H9 (cell line): ENCODE measurements around the gene SYNE3. TPM values are rescaled to one million over a fixed set of nuclear protein-coding genes. Genes with fewer than 3 reads are reported as not detected.

ENCODE experiments used
- DNase-seq: peaks from one replicate; pipeline ENCODE4 v3.0.0-alpha.2; 2017
- H2AFZ ChIP-seq: one replicate; pipeline ENCODE4 v1.6.1; 2013; ENCODE audit warnings: mild to moderate bottlenecking, low read length, control low read depth, moderate library complexity
- H2AK5ac ChIP-seq: 2 replicates; pipeline ENCODE4 v1.6.1; 2013; ENCODE audit warnings: low read length, control low read depth, mixed read lengths; ENCODE audit not compliant: insufficient read length
- H2BK120ac ChIP-seq: one replicate; pipeline ENCODE4 v1.6.1; 2013; ENCODE audit warnings: low read depth, mild to moderate bottlenecking, low read length, control low read depth, inconsistent platforms; ENCODE audit not compliant: poor library complexity, severe bottlenecking
- H2BK12ac ChIP-seq: 2 replicates; pipeline ENCODE4 v1.6.1; 2013; ENCODE audit warnings: low read length, control low read depth, mixed read lengths, low read depth; ENCODE audit not compliant: insufficient read length
- H2BK15ac ChIP-seq: 2 replicates; pipeline ENCODE4 v1.6.1; 2013; ENCODE audit warnings: low read depth, low read length, control low read depth
- H2BK20ac ChIP-seq: one replicate; pipeline ENCODE4 v1.6.1; 2013; ENCODE audit warnings: low read depth, mild to moderate bottlenecking, low read length, control low read depth, inconsistent platforms; ENCODE audit not compliant: poor library complexity, severe bottlenecking
- H2BK5ac ChIP-seq: 2 replicates; pipeline ENCODE4 v1.6.1; 2013; ENCODE audit warnings: low read length, control low read depth, mixed read lengths; ENCODE audit not compliant: insufficient read length
- H3K14ac ChIP-seq: 2 replicates; pipeline ENCODE4 v1.6.1; 2013; ENCODE audit warnings: low read length, control low read depth; ENCODE audit not compliant: insufficient read depth
- H3K18ac ChIP-seq: 2 replicates; pipeline ENCODE4 v1.6.1; 2013; ENCODE audit warnings: low read depth, mild to moderate bottlenecking, mixed read lengths, low read length, control low read depth; ENCODE audit not compliant: insufficient read length
- H3K23ac ChIP-seq: 2 replicates; pipeline ENCODE4 v1.6.1; 2013; ENCODE audit warnings: low read length, control low read depth, mixed read lengths, low read depth; ENCODE audit not compliant: insufficient read length
- H3K23me2 ChIP-seq: 2 replicates; pipeline ENCODE4 v1.6.1; 2013; ENCODE audit warnings: low read depth, mild to moderate bottlenecking, mixed read lengths, low read length, control low read depth; ENCODE audit not compliant: insufficient read length, poor library complexity, severe bottlenecking
- H3K27ac ChIP-seq: 2 replicates; pipeline ENCODE4 v1.5.1; 2013; ENCODE audit warnings: low read length, control low read depth, mixed read lengths, low read depth; ENCODE audit not compliant: insufficient read length
- H3K27me3 ChIP-seq: 2 replicates; pipeline ENCODE4 v1.6.1; 2013; ENCODE audit warnings: low read length, control low read depth, inconsistent platforms; ENCODE audit not compliant: insufficient read depth
- H3K4ac ChIP-seq: 2 replicates; pipeline ENCODE4 v1.6.1; 2013; ENCODE audit warnings: low read depth, mild to moderate bottlenecking, control low read depth, inconsistent platforms, low read length, moderate library complexity
- H3K4me1 ChIP-seq: 2 replicates; pipeline ENCODE4 v1.6.1; 2013; ENCODE audit warnings: low read length, control low read depth, inconsistent platforms; ENCODE audit not compliant: insufficient read depth
- H3K4me2 ChIP-seq: 2 replicates; pipeline ENCODE4 v1.6.1; 2013; ENCODE audit warnings: low read length, control low read depth, mixed read lengths; ENCODE audit not compliant: insufficient read length, insufficient read depth
- H3K56ac ChIP-seq: 2 replicates; pipeline ENCODE4 v1.6.1; 2013; ENCODE audit warnings: low read depth, mild to moderate bottlenecking, mixed read lengths, low read length, control low read depth; ENCODE audit not compliant: insufficient read length
- H3K79me1 ChIP-seq: 2 replicates; pipeline ENCODE4 v1.6.1; 2013; ENCODE audit warnings: low read depth, mild to moderate bottlenecking, moderate library complexity, low read length, control low read depth, inconsistent platforms; ENCODE audit not compliant: insufficient read depth, poor library complexity, severe bottlenecking
- H3K79me2 ChIP-seq: 2 replicates; pipeline ENCODE4 v1.6.1; 2013; ENCODE audit warnings: low read length, control low read depth, inconsistent platforms; ENCODE audit not compliant: insufficient read depth
- H3K9ac ChIP-seq: 2 replicates; pipeline ENCODE4 v1.6.1; 2013; ENCODE audit warnings: low read length, control low read depth, mixed read lengths; ENCODE audit not compliant: insufficient read length; ENCODE audit errors: extremely low read depth
- H3K9me3 ChIP-seq: one replicate; pipeline ENCODE4 v1.6.1; 2013; ENCODE audit warnings: low read depth, low read length, inconsistent platforms; ENCODE audit not compliant: control insufficient read depth
- H3T11ph ChIP-seq: one replicate; pipeline ENCODE4 v1.6.1; 2013; ENCODE audit warnings: mild to moderate bottlenecking, low read length, control low read depth, inconsistent platforms
- H4K20me1 ChIP-seq: one replicate; pipeline ENCODE4 v1.6.1; 2013; ENCODE audit not compliant: control insufficient read depth, insufficient read length, insufficient read depth
- H4K5ac ChIP-seq: 2 replicates; pipeline ENCODE4 v1.6.1; 2013; ENCODE audit warnings: low read depth, mild to moderate bottlenecking, mixed read lengths, low read length, control low read depth; ENCODE audit not compliant: insufficient read length
- H4K8ac ChIP-seq: replicated peaks from 2 replicates; pipeline ENCODE4 v1.6.1; 2013; ENCODE audit warnings: low read length, control low read depth, mixed read lengths, low read depth; ENCODE audit not compliant: insufficient read length
- H4K91ac ChIP-seq: 2 replicates; pipeline ENCODE4 v1.6.1; 2013; ENCODE audit warnings: low read depth, mild to moderate bottlenecking, moderate library complexity, mixed read lengths, low read length, control low read depth; ENCODE audit not compliant: insufficient read length
- H3K27ac Mint-ChIP-seq, 3 experiments: 2 replicates in 2 of 3; 3 replicates in 1 of 3; pipeline ENCODE4 v1.8.0; 2020 to 2021; ENCODE audit warnings: mixed read lengths in 3 of 3, mild to moderate bottlenecking in 1 of 3, moderate library complexity in 1 of 3
- H3K27me3 Mint-ChIP-seq: 2 replicates; pipeline ENCODE4 v1.8.0; 2021; ENCODE audit warnings: low read depth, mild to moderate bottlenecking, moderate library complexity, mixed read lengths
- H3K36me3 Mint-ChIP-seq, 3 experiments: 2 replicates in 2 of 3; 3 replicates in 1 of 3; pipeline ENCODE4 v1.8.0; 2020 to 2021; ENCODE audit warnings: low read depth in 3 of 3, mixed read lengths in 3 of 3; ENCODE audit not compliant: insufficient read depth in 1 of 3
- H3K4me1 Mint-ChIP-seq, 2 experiments: 2 replicates each; pipeline ENCODE4 v1.8.0; 2020; ENCODE audit warnings: mixed read lengths in 2 of 2
- H3K4me3 Mint-ChIP-seq, 2 experiments: 2 replicates in 1 of 2; 3 replicates in 1 of 2; pipeline ENCODE4 v1.8.0; 2020 to 2021; ENCODE audit warnings: mild to moderate bottlenecking in 2 of 2, mixed read lengths in 2 of 2, moderate library complexity in 1 of 2
- H3K9me3 Mint-ChIP-seq, 2 experiments: 2 replicates in 1 of 2; 3 replicates in 1 of 2; pipeline ENCODE4 v1.8.0; 2020; ENCODE audit warnings: mild to moderate bottlenecking in 2 of 2, mixed read lengths in 2 of 2, moderate library complexity in 1 of 2
- CTCF ChIP-seq: fragments of 200-600 bp; sonication (generic); conservative IDR thresholded peaks from 3 replicates; pipeline ENCODE4 v1.8.0; 2021; ENCODE audit warnings: antibody characterized with exemption, mild to moderate bottlenecking
- WGBS: extraction: QIAGEN DNeasy Blood & Tissue Kit; methylation state at CpG from one replicate; pipeline ENCODE4 v1.1.7; 2013; ENCODE audit warnings: missing lambda C conversion rate, low lambda C conversion rate, mixed read lengths; ENCODE audit not compliant: insufficient read length; ENCODE audit errors: extremely low coverage; 5-methylcytosine and 5-hydroxymethylcytosine counted together
- total RNA-seq: library from RNA; stranded (reverse); gene quantifications from 2 replicates; pipeline ENCODE4 v1.2.1, GENCODE V29; 2021

The SYNE3 gene
- total RNA-seq, 1 experiment from 2014 or later = 0.11 TPM

- Histone ChIP-seq H4K20me1 (no peaks in the 10 kb centered on the region), H3K9me3 (no peaks in the 10 kb centered on the region), H3K18ac (peak overlapping the region; percentile 31), H4K8ac (no peak overlapping the region), H2BK120ac (no peak overlapping the region), H2BK12ac (no peak overlapping the region), H3K9ac (no peak overlapping the region), H2AK5ac (no peak overlapping the region), H2AFZ (no peak overlapping the region), H3K79me1 (no peaks in the 10 kb centered on the region), H3K4me1 (peaks cover 3% of the 10 kb centered on the region; the same call in 1 of the 2 replicates), H4K91ac (no peak overlapping the region), H3K4ac (no peak overlapping the region), H3K27ac (no peak overlapping the region), H3K27me3 (no peaks in the 10 kb centered on the region), H2BK20ac (no peak overlapping the region), H3K56ac (no peak overlapping the region), H3K14ac (no peak overlapping the region), H2BK5ac (no peak overlapping the region), H2BK15ac (no peak overlapping the region), H3K23me2 (no peaks in the 10 kb centered on the region), H3K79me2 (no peaks in the 10 kb centered on the region), H3T11ph (no peak overlapping the region), H3K4me2 (no peak overlapping the region), H3K23ac (no peak overlapping the region), H4K5ac (no peak overlapping the region)
- Mint-ChIP-seq H3K27me3 (peaks cover 29% of the 10 kb centered on the region), H3K4me1 (peaks cover 17 to 32% of the 10 kb centered on the region in 2 experiments), H3K4me3 (no peak overlapping the region), H3K36me3 (no peaks in the 10 kb centered on the region), H3K27ac (peak overlapping the region in 1 of 3 experiments; percentile 76; a peak in 1 of 7 replicates), H3K9me3 (peaks cover 0 to 2% of the 10 kb centered on the region in 2 experiments; a peak in 2 of 5 replicates)
- no CpG with 5 or more reads among the region's 4 CpGs for WGBS
- no peak for DNase-seq
- TF ChIP-seq CTCF = no peak
Observed at GRCh38 chr14:95564060-95564459, 47.6 kb upstream of the SYNE3 start.
